HEK293T (cell line): ENCODE data around the gene WDR18.

Experiments
- ELF4 ChIP-seq: fragments of 450-650 bp; IDR thresholded peaks from 2 replicates; pipeline ENCODE4 v1.6.1; 2017; ENCODE audit warnings: antibody characterized with exemption
- FOXK2 ChIP-seq: fragments of 450-650 bp; IDR thresholded peaks from 2 replicates; pipeline ENCODE4 v1.6.1; 2016; ENCODE audit warnings: mild to moderate bottlenecking
- FOXM1 ChIP-seq: fragments of 450-650 bp; IDR thresholded peaks from 2 replicates; pipeline ENCODE4 v1.6.1; 2017; ENCODE audit warnings: mild to moderate bottlenecking, borderline replicate concordance
- HDGF ChIP-seq: fragments of 450-650 bp; IDR thresholded peaks from 2 replicates; pipeline ENCODE4 v1.6.1; 2017; ENCODE audit warnings: antibody characterized with exemption, borderline replicate concordance
- LEF1 ChIP-seq: fragments of 450-650 bp; IDR thresholded peaks from 2 replicates; pipeline ENCODE4 v1.6.1; 2017; ENCODE audit warnings: mild to moderate bottlenecking, borderline replicate concordance
- PKNOX1 ChIP-seq: fragments of 450-650 bp; IDR thresholded peaks from 2 replicates; pipeline ENCODE4 v1.6.1; 2016
- SP1 ChIP-seq: fragments of 450-650 bp; IDR thresholded peaks from 2 replicates; pipeline ENCODE4 v1.6.1; 2017
- TARDBP ChIP-seq: fragments of 450-650 bp; IDR thresholded peaks from 2 replicates; pipeline ENCODE4 v1.6.1; 2016

GRCh38 chr19:990746-991145 lies 6.6 kb downstream of the WDR18 start:
- no peak for TF ChIP-seq SP1
- TF ChIP-seq TARDBP: no peak
- TF ChIP-seq LEF1: no peak
- no peak for TF ChIP-seq FOXM1
- TF ChIP-seq PKNOX1: no peak
- TF ChIP-seq FOXK2: no peak
- no peak for TF ChIP-seq HDGF
- no peak for TF ChIP-seq ELF4
